ENCODE data around the gene FAM186B. TPM values are rescaled to one million over a fixed set of nuclear protein-coding genes. Genes with fewer than 3 reads are reported as not detected.

FAM186B gene
- total RNA-seq, 1 experiment from 2014 or later: 0.39 TPM

GRCh38 chr12:49642370-49642802, 36.9 kb upstream of the FAM186B start (continued):
- TF ChIP-seq JUN (CRISPR knock-in tag; IDR thresholded peaks at IDR 0.05) (no peak), ZNF423 (CRISPR knock-in tag; IDR thresholded peaks at IDR 0.05) (no peak), ETV6 (CRISPR knock-in tag; IDR thresholded peaks at IDR 0.05) (no peak)

GRCh38 chr12:49641748-49642369, 36.4 kb upstream of the FAM186B start:
- Mint-ChIP-seq H3K4me3 (no peak overlapping the region), H3K36me3 (peaks cover 43% of the 10 kb centered on the region), H3K4me1 (peaks cover 17% of the 10 kb centered on the region), H3K27ac (no peak overlapping the region), H3K27me3 (ENCODE audit: low read depth) (no peaks in the 10 kb centered on the region), H3K9me3 (no peaks in the 10 kb centered on the region)
- POLR2A ChIA-PET: interaction anchor here (1.4 kb wide), 1 partner anchor 21 kb away, joined by 4 read pairs; no protein-coding TSS in a partner anchor
- DNase-seq (ENCODE audit: low spot score): no peak
- no peak for ATAC-seq
- TF ChIP-seq AR (CRISPR knock-in tag; IDR thresholded peaks at IDR 0.05) (no peak), FOXK1 (CRISPR knock-in tag; IDR thresholded peaks at IDR 0.05) (no peak), ZNF396 (CRISPR knock-in tag; IDR thresholded peaks at IDR 0.05; ENCODE audit: borderline replicate concordance) (no peak), ELF4 (CRISPR knock-in tag; IDR thresholded peaks at IDR 0.05; ENCODE audit: low read depth) (no peak), ZNF281 (CRISPR knock-in tag; IDR thresholded peaks at IDR 0.05) (no peak), ARID4B (CRISPR knock-in tag; IDR thresholded peaks at IDR 0.05; ENCODE audit: borderline replicate concordance) (no peak), HMGXB4 (CRISPR knock-in tag; IDR thresholded peaks at IDR 0.05) (no peak)
- CTCF ChIA-PET: interaction anchor here (0.8 to 1.9 kb wide), 3 partner anchors 18 to 99 kb away, joined by 3 to 8 read pairs (median 4); partner anchors contain the start of genes PRPF40B and TMBIM6

Measured in WTC11 (cell line).